SK-N-SH (cell line): ENCODE data around the gene AHRR. TPM values are rescaled to one million over a fixed set of nuclear protein-coding genes. Genes with fewer than 3 reads are reported as not detected.

Experiments
- CTCF ChIA-PET: fragments of 300-600, 350-600 bp; formaldehyde crosslinking; extraction: SDS; loops from one replicate; lab custom pipeline; 2021; lab: Yijun Ruan, JAX
- POLR2A ChIA-PET: fragments of 350-600 bp; sonication (Branson Sonifier 250); formaldehyde crosslinking; extraction: SDS; loops from one replicate; lab custom pipeline; 2020; ENCODE audit warnings: antibody characterized with exemption, inconsistent platforms; lab: Yijun Ruan, JAX
- DNase-seq: peaks from one replicate; pipeline ENCODE4 v3.0.0; 2012
- H2AFZ ChIP-seq: fragments of 200-600 bp; sonication (generic); 2 replicates; pipeline ENCODE4 v1.8.1; 2016; ENCODE audit warnings: antibody characterized with exemption, mild to moderate bottlenecking, low read depth
- H3F3A ChIP-seq: fragments of 200-600 bp; sonication (generic); replicated peaks from 2 replicates; pipeline ENCODE3; 2016; ENCODE audit warnings: antibody characterized with exemption, mild to moderate bottlenecking; ENCODE audit not compliant: insufficient read depth
- H3K27ac ChIP-seq, 2 experiments: fragments of 200-500 bp in 1 of 2; fragments of 200-600 bp in 1 of 2; sonication (Bioruptor generic) in 1 of 2; sonication (generic), shearing (Covaris generic) in 1 of 2; 2 replicates each; pipeline versions ENCODE4 v1.5.1 to v1.6.1; 2014 to 2016; ENCODE audit warnings: low read depth in 2 of 2, inconsistent platforms in 1 of 2, low read length in 1 of 2, mild to moderate bottlenecking in 1 of 2, mixed read lengths in 1 of 2
- H3K27me3 ChIP-seq: fragments of 200-600 bp; sonication (generic), shearing (Covaris generic); 2 replicates; pipeline ENCODE4 v1.6.1; 2016; ENCODE audit warnings: mixed run types; ENCODE audit not compliant: insufficient read depth
- H3K36me3 ChIP-seq, 2 experiments: fragments of 200-500 bp in 1 of 2; fragments of 200-600 bp in 1 of 2; sonication (Bioruptor generic) in 1 of 2; sonication (generic) in 1 of 2; replicated peaks in 1 of 2; 2 replicates each; pipeline versions ENCODE3 to v1.5.1; 2014 to 2016; ENCODE audit warnings: low read length in 1 of 2, mild to moderate bottlenecking in 1 of 2; ENCODE audit not compliant: insufficient read depth in 2 of 2, control insufficient read depth in 1 of 2
- H3K4me1 ChIP-seq, 2 experiments: fragments of 200-500 bp in 1 of 2; fragments of 200-600 bp in 1 of 2; sonication (Bioruptor generic) in 1 of 2; sonication (generic), shearing (Covaris generic) in 1 of 2; 2 replicates each; pipeline versions ENCODE4 v1.5.1 to v1.6.1; 2014 to 2016; ENCODE audit warnings: low read depth in 1 of 2, low read length in 1 of 2, mixed run types in 1 of 2; ENCODE audit not compliant: insufficient read depth in 2 of 2, control insufficient read depth in 1 of 2
- H3K4me2 ChIP-seq: fragments of 200-600 bp; sonication (generic), shearing (Covaris generic); 2 replicates; pipeline ENCODE4 v1.6.1; 2017; ENCODE audit warnings: mixed run types
- H3K4me3 ChIP-seq, 2 experiments: fragments of 200-500 bp in 1 of 2; fragments of 200-600 bp in 1 of 2; sonication (Bioruptor generic) in 1 of 2; sonication (generic), shearing (Covaris generic) in 1 of 2; 2 replicates each; pipeline versions ENCODE4 v1.5.1 to v1.8.1; 2014 to 2016; ENCODE audit warnings: low read depth in 2 of 2, inconsistent platforms in 1 of 2, low read length in 1 of 2, mild to moderate bottlenecking in 1 of 2, mixed read lengths in 1 of 2, moderate library complexity in 1 of 2
- H3K79me2 ChIP-seq: fragments of 200-600 bp; sonication (generic); 2 replicates; pipeline ENCODE4 v1.8.1; 2017; ENCODE audit warnings: mild to moderate bottlenecking; ENCODE audit not compliant: insufficient read depth
- H3K9ac ChIP-seq: fragments of 200-600 bp; sonication (generic); 2 replicates; pipeline ENCODE4 v1.6.1; 2017; ENCODE audit warnings: mixed run types
- H3K9me2 ChIP-seq: fragments of 200-600 bp; sonication (generic); 2 replicates; pipeline ENCODE4 v1.6.1; 2017; ENCODE audit warnings: mixed run types
- H3K9me3 ChIP-seq: fragments of 200-600 bp; sonication (generic); 2 replicates; pipeline ENCODE4 v1.6.1; 2017; ENCODE audit warnings: mixed run types, mild to moderate bottlenecking, moderate library complexity
- H4K20me1 ChIP-seq: fragments of 200-600 bp; sonication (generic); 2 replicates; pipeline ENCODE4 v1.6.1; 2017; ENCODE audit warnings: mild to moderate bottlenecking, mixed run types; ENCODE audit not compliant: insufficient read depth
- CHD2 ChIP-seq: fragments of 150-350 bp; IDR thresholded peaks from 2 replicates; pipeline ENCODE4 v1.6.1; 2018; ENCODE audit warnings: low read length; ENCODE audit not compliant: partially characterized antibody
- ELF1 ChIP-seq: IDR thresholded peaks from 2 replicates; pipeline ENCODE4 v1.4.0; 2012
- EP300 ChIP-seq, 2 experiments: IDR thresholded peaks; 2 replicates each; pipeline versions ENCODE4 v1.4.0 to v1.6.1; 2012; ENCODE audit warnings: borderline replicate concordance in 1 of 2, low read depth in 1 of 2, low read length in 1 of 2
- FOSL2 ChIP-seq: IDR thresholded peaks from 2 replicates; pipeline ENCODE4 v1.4.0; 2012; ENCODE audit warnings: low read depth, mild to moderate bottlenecking, moderate library complexity, borderline replicate concordance
- GATA2 ChIP-seq: sonication (generic); formaldehyde crosslinking; IDR thresholded peaks from 2 replicates; pipeline ENCODE4 v1.5.0; 2020; ENCODE audit warnings: mild to moderate bottlenecking, missing genetic modification reagents
- NFIC ChIP-seq: IDR thresholded peaks from 2 replicates; pipeline ENCODE4 v1.4.0; 2012; ENCODE audit warnings: borderline replicate concordance
- REST ChIP-seq: IDR thresholded peaks from 2 replicates; pipeline ENCODE4 v1.6.1; 2012; ENCODE audit warnings: mild to moderate bottlenecking, low read depth, low read length, moderate library complexity
- TAF1 ChIP-seq: IDR thresholded peaks from 2 replicates; pipeline ENCODE4 v1.6.1; 2012; ENCODE audit warnings: low read depth, mild to moderate bottlenecking, low read length, moderate library complexity, borderline replicate concordance
- WGBS: methylation state at CpG from one replicate; pipeline ENCODE4 v1.1.6; 2017; ENCODE audit warnings: low lambda C conversion rate; 5-methylcytosine and 5-hydroxymethylcytosine counted together
- polyA plus RNA-seq, 3 experiments: library from polyadenylated mRNA; depleted of rRNA; stranded (reverse); fragments of >200 nt; gene quantifications; 2 replicates each; pipeline ENCODE4 v1.2.3, GENCODE V29; 2012
- TF ChIP-seq, protein P1 (sequence below): IDR thresholded peaks from 2 replicates; pipeline ENCODE4 v1.4.0; 2012; ENCODE audit warnings: low read depth, borderline replicate concordance

The AHRR gene
- polyA plus RNA-seq, 1 of the 3 experiments (the other 2 are of a cell fraction) = 0.71 TPM

- WGBS = 93% methylated on average over 20 of the region's 31 CpGs
- Histone ChIP-seq H3K4me3 (peak overlapping the region in 1 of 2 experiments; percentile 75; a peak in 2 of 4 replicates), H3K4me2 (peak overlapping the region; percentile 98; the same call in 1 of the 2 replicates), H3K79me2 (peaks cover 9% of the 10 kb centered on the region; the same call in 1 of the 2 replicates)
- TF ChIP-seq GATA2 (CRISPR knock-in tag) (no peak), REST (no peak), NFIC (no peak)
- TF ChIP-seq, protein P1, sequence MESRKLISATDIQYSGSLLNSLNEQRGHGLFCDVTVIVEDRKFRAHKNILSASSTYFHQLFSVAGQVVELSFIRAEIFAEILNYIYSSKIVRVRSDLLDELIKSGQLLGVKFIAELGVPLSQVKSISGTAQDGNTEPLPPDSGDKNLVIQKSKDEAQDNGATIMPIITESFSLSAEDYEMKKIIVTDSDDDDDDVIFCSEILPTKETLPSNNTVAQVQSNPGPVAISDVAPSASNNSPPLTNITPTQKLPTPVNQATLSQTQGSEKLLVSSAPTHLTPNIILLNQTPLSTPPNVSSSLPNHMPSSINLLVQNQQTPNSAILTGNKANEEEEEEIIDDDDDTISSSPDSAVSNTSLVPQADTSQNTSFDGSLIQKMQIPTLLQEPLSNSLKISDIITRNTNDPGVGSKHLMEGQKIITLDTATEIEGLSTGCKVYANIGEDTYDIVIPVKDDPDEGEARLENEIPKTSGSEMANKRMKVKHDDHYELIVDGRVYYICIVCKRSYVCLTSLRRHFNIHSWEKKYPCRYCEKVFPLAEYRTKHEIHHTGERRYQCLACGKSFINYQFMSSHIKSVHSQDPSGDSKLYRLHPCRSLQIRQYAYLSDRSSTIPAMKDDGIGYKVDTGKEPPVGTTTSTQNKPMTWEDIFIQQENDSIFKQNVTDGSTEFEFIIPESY = no peak
- TF ChIP-seq, all 33 proteins: peak for 0
- ChIA-PET POLR2A (interaction anchor here (0.9 kb wide), 1 partner anchor 140 kb away, joined by 3 read pairs; no protein-coding TSS in a partner anchor), CTCF (interaction anchor here (0.9 to 1.5 kb wide), 3 partner anchors 25 to 283 kb away, joined by 3 to 10 read pairs (median 3); no protein-coding TSS in a partner anchor)
- DNase-seq = no peak
- Histone ChIP-seq H3K9me2 (no peaks in the 10 kb centered on the region), H3K4me1 (peaks cover 0 to 21% of the 10 kb centered on the region in 2 experiments; a peak in 1 of 4 replicates), H3K27ac (no peak overlapping the region), H3K9ac (no peak overlapping the region), H3F3A (no peaks in the 10 kb centered on the region), H2AFZ (no peak overlapping the region), H3K27me3 (no peaks in the 10 kb centered on the region), H3K9me3 (no peaks in the 10 kb centered on the region), H4K20me1 (peaks cover 6% of the 10 kb centered on the region), H3K36me3 (peaks cover 0 to 19% of the 10 kb centered on the region in 2 experiments)
These were observed 149.6 kb downstream of the AHRR start for GRCh38 chr5:470961-471749.

GRCh38 chr5:471750-472058 is 150.2 kb downstream of the AHRR start:
- POLR2A ChIA-PET = interaction anchor here (0.9 kb wide), 1 partner anchor 140 kb away, joined by 3 read pairs; no protein-coding TSS in a partner anchor
- DNase-seq = no peak
- TF ChIP-seq FOSL2 (no peak), EP300 (IDR thresholded peaks at IDR 0.05; ENCODE audit: borderline replicate concordance in 1 of 2, low read depth in 1 of 2, low read length in 1 of 2) (no peak), TAF1 (no peak), ELF1 (no peak), CHD2 (no peak), GATA2 (CRISPR knock-in tag) (no peak)
- TF ChIP-seq, all 33 proteins: peak for 0
- H3K4me3 ChIP-seq = peak overlapping the region; percentile 73 to 75
- no peaks in the 10 kb centered on the region for H3K27me3 ChIP-seq
- peaks cover 0 to 15% of the 10 kb centered on the region in 2 experiments for H3K36me3 ChIP-seq
- peak overlapping the region; percentile 98 for H3K4me2 ChIP-seq
- peaks cover 6% of the 10 kb centered on the region for H4K20me1 ChIP-seq
- H3K4me1 ChIP-seq = peaks cover 0 to 21% of the 10 kb centered on the region in 2 experiments; a peak in 1 of 4 replicates
- H3K9me2 ChIP-seq = no peaks in the 10 kb centered on the region
- WGBS = 92% methylated on average over 6 of the region's 6 CpGs
- no peaks in the 10 kb centered on the region for H3F3A ChIP-seq
- H2AFZ ChIP-seq = no peak overlapping the region
- CTCF ChIA-PET = interaction anchor here (0.9 to 1.5 kb wide), 3 partner anchors 25 to 283 kb away, joined by 3 to 10 read pairs (median 3); no protein-coding TSS in a partner anchor
- H3K79me2 ChIP-seq = peaks cover 9% of the 10 kb centered on the region; the same call in 1 of the 2 replicates
- H3K9me3 ChIP-seq = no peaks in the 10 kb centered on the region
- peak overlapping the region; percentile 88; the same call in 1 of the 2 replicates for H3K9ac ChIP-seq
- H3K27ac ChIP-seq = no peak overlapping the region
